Measurements from ENCODE around the gene SERPINE2.

SERPINE2 gene

GRCh38 chr2:224042191-224042696 is 3.2 kb upstream of the SERPINE2 start:
- DNase-seq = peak; percentile 84

- DNase-seq = no peak
Observed at GRCh38 chr2:224041554-224041953, 2.5 kb upstream of the SERPINE2 start.

- no peak for DNase-seq
Observed at GRCh38 chr2:224040753-224041152, 1.7 kb upstream of the SERPINE2 start.

- DNase-seq = no peak
Observed at GRCh38 chr2:224039770-224040440, 819 bp upstream of the SERPINE2 start.

- DNase-seq = no peak
Observed at GRCh38 chr2:224038830-224039079, 331 bp downstream of the SERPINE2 start.

- peak; percentile 19 for DNase-seq
Observed at GRCh38 chr2:224038049-224038829, 847 bp downstream of the SERPINE2 start.

- no peak for DNase-seq
Observed at GRCh38 chr2:224036731-224037361, 2.2 kb downstream of the SERPINE2 start.

GRCh38 chr2:224034017-224034416 is 5.1 kb downstream of the SERPINE2 start:
- DNase-seq = no peak

GRCh38 chr2:224033601-224034000 is 5.5 kb downstream of the SERPINE2 start:
- DNase-seq = no peak

- DNase-seq = no peak
Observed at GRCh38 chr2:224032283-224032682, 6.8 kb downstream of the SERPINE2 start.

- no peak for DNase-seq
Observed at GRCh38 chr2:224031358-224031970, 7.6 kb downstream of the SERPINE2 start.

GRCh38 chr2:224030786-224031185 is 8.3 kb downstream of the SERPINE2 start:
- DNase-seq = no peak

GRCh38 chr2:224029876-224030275 is 9.2 kb downstream of the SERPINE2 start:
- DNase-seq = no peak

- no peak for DNase-seq
Observed at GRCh38 chr2:224027931-224028330, 11.2 kb downstream of the SERPINE2 start.

- DNase-seq = no peak
Observed at GRCh38 chr2:224027070-224027469, 12.0 kb downstream of the SERPINE2 start.

- DNase-seq = no peak
Observed at GRCh38 chr2:224025874-224026273, 13.2 kb downstream of the SERPINE2 start.

- no peak for DNase-seq
Observed at GRCh38 chr2:224024270-224024669, 14.8 kb downstream of the SERPINE2 start.

- no peak for DNase-seq
Observed at GRCh38 chr2:224023188-224023587, 15.9 kb downstream of the SERPINE2 start.

- no peak for DNase-seq
Observed at GRCh38 chr2:224022486-224022885, 16.6 kb downstream of the SERPINE2 start.

- DNase-seq = no peak
Observed at GRCh38 chr2:224020523-224020922, 18.6 kb downstream of the SERPINE2 start.

- no peak for DNase-seq
Observed at GRCh38 chr2:224017957-224018356, 21.1 kb downstream of the SERPINE2 start.

- DNase-seq = no peak
Observed at GRCh38 chr2:224016963-224017362, 22.1 kb downstream of the SERPINE2 start.

- no peak for DNase-seq
Observed at GRCh38 chr2:224014336-224014735, 24.8 kb downstream of the SERPINE2 start.

GRCh38 chr2:224011837-224012236 is 27.2 kb downstream of the SERPINE2 start:
- no peak for DNase-seq

Measured in COR-L47 (cell line).